GM20431 (cell line): ENCODE measurements around the gene ADGRE3.
"Not testable (repeated sequence)": the region's sequence is repeated elsewhere in the genome, so short reads cannot be mapped to it uniquely, and the experiment has no call there.

Experiments used
- in situ Hi-C: fragments of 300-500 bp; cut with MseI, MboI; formaldehyde crosslinking; loops from one replicate; pipeline ENCODE4 v1.15.0; 2020; ENCODE audit warnings: low sequenced_read_pairs; ENCODE audit not compliant: unreplicated experiment

The ADGRE3 gene

DNA sequence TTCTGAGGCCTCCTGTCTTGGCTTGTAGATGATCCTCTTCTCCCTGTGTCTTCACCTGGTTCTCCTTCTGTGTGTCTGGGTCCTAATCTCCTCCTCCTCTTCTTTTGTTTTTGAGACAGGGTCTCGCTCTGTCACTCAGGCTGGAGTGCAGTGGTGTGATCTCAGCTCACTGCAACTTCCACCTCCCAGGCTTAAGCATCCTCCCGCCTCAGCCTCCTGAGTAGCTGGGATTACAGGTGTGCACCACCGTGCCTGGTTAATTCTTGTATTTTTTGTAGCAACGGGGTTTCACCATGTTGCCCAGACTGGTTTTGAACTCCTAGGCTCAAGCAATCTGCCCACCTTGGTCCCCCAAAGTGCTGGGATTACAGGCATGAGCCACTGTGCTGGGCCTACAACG is 62.4 kb downstream of the ADGRE3 start:
- in situ Hi-C loops: not testable (repeated sequence)

DNA sequence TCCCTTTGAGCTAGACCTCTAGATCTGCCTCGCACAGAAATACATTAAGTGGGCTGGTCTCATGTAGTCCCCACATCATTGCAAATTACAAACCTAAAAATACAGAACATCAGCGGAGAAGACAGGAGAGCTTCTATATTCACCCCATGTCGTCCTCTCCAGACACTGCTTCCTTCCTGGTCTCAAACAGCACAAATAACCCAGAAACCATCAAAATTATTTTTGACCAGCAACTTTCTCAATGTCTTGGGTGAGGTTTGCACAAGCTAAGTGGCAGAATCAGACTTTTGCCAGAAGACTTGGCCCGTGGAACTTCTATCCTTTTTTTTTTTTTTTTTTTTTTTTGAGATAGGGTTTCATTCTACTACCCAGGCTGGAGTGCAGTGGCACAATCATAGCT is 63.6 kb downstream of the ADGRE3 start:
- in situ Hi-C loops: no loop called here

- in situ Hi-C loops: no loop called here
Observed at GRCh38 chr19:14606627-14607026, 68.0 kb downstream of the ADGRE3 start.

DNA sequence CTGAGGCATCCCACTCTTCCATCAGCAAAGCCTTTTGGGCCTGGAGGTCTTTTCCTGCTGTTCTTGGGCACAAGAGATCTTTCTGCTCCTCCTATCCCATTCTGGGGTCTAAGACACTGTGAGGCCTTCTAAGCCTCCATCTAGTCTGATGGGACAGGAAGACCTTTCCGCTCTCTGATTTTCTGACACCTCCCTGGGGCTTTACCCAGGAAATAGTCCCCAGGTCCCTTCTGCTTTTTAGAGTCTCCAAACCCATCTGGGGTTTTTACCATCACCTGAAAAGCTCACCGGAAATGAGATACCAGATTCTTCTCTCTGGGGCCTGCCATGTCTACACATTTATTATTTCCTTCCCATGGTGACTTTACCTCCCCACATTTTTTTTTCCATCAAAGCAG is 70.7 kb downstream of the ADGRE3 start:
- in situ Hi-C loops: no loop called here

- in situ Hi-C loops: no loop called here
Observed at GRCh38 chr19:14599548-14600147, 75.0 kb downstream of the ADGRE3 start.

DNA sequence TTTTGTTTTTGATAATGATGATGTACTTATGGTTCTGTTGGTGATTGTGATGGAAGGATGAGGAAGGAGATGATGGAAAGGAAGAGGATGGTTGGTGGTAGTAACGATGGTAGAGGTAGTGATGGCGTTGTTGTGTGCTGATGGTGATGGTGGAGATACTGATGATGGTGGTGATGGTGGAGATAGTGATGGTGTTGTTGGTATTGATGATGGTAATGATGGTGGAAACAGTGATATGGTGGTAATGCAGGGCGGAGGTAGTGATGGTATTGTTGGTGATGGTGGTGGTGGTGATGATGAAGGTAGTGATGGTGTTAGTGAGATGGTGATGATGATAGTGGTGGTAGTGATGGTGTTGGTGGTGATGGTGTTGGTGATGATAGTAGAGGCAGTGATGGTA is 79.1 kb downstream of the ADGRE3 start:
- in situ Hi-C loops: no loop called here

DNA sequence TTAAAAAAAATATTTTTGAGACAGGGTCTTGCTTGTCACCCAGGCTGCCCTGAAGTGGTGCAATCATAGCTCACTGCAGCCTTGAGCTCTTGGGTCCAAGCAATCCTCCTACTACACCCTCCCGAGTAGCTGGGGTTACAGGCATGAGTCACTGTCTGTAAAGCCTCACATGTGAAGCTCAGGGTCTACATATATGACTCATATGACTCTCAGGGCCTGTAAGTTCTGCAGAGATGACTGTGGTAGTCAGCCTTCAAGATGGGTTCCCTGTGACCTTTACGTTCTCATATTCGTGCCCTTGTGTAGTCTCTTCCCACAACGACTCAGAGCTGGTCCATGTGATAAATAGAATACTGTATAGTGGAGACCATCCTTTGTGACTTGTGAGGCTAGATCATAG is 85.2 kb downstream of the ADGRE3 start:
- in situ Hi-C loops: not testable (repeated sequence)

DNA sequence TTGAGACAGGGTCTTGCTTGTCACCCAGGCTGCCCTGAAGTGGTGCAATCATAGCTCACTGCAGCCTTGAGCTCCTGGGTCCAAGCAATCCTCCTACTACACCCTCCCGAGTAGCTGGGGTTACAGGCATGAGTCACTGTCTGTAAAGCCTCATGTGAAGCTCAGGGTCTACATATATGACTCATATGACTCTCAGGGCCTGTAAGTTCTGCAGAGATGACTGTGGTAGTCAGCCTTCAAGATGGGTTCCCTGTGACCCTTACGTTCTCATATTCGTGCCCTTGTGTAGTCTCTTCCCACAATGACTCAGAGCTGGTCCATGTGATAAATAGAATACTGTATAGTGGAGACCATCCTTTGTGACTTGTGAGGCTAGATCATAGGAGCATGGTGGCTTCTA is 89.5 kb downstream of the ADGRE3 start:
- in situ Hi-C loops: not testable (repeated sequence)

DNA sequence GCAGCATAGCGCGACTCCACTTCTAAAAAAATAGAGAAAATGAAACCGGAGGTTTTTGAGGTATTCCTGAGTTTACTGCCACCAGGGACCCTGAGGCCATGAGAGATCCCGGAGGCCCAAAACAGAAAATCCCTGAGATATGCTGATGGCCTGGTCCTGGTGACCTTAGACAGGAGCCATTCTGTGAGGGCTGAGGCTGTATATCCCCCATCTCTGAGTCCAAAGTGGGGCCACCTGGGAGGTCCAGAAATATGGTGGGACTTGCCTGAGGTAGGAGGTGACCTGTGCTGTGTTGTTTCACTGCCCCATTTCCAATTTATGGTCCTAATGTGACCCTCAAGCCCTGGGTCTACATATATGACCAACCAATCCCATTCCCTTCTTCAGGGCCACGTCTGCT is 90.3 kb downstream of the ADGRE3 start:
- in situ Hi-C loops: not testable (repeated sequence)

DNA sequence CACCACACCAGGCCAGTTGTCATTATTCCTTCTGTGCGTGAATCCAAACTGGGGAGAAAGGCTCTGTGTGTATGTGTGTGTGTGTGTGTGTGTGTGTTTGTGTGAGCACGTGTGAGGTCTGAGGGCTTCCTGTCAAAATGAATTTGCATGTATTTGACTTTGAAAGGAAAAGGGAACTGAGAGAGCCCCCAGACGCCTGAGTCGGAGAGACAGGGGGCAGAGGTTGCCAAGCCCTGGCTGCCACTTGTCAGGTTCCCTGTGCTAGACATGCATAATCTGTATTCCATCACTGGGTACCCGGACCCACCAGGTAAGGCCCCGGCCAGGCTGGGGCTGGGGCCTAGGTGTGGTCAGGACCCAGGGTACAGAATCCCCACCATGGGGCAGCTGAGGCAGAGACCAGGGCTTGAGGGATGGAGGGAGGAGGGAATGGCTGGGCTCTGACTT is 91.7 kb downstream of the ADGRE3 start, which contains the start of gene CLEC17A:
Gene CLEC17A, plus strand, starts transcription at position 191 of the 447 bp plus-strand sequence. Its CDS starts 77 bp downstream, at position 268.
- in situ Hi-C loops: no loop called here

DNA sequence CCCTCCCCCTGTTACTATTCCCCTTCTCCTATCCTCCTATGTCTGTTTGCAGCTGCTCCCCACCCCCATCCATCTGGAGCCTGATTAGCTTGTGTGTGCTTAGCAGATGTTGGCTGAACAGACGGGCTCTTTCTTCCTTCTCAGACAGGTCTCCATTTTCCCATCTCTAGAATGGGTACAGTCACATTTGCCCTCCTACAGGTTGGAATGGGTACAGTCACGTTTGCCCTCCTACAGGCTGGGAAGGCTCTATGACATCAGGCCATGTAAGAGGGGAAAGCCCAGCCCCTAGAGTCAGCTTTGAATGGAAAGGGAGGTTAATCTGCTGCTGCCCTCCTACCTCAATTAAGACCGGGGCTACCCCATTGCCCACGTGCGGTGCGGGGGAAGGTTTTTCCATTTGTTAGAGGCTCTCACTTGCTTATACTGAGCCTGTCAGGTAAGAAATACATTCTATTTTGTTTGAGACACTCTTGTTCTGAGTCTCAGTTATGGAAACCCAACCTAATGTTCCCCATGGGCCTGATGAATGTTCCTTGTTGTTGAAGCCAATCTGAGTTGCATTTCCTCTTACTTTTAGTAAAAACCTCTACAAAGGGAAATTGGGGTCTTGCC is 93.9 kb downstream of the ADGRE3 start:
- in situ Hi-C loops: no loop called here

GRCh38 chr19:14577885-14578427 is 96.7 kb downstream of the ADGRE3 start:
- in situ Hi-C loops: loop anchor here (10.0 kb wide), 1 partner anchor 107 kb away; no protein-coding TSS in a partner anchor

- in situ Hi-C loops: loop anchor here (10.0 kb wide), 1 partner anchor 108 kb away; no protein-coding TSS in a partner anchor
Observed at GRCh38 chr19:14577264-14577663, 97.4 kb downstream of the ADGRE3 start.

DNA sequence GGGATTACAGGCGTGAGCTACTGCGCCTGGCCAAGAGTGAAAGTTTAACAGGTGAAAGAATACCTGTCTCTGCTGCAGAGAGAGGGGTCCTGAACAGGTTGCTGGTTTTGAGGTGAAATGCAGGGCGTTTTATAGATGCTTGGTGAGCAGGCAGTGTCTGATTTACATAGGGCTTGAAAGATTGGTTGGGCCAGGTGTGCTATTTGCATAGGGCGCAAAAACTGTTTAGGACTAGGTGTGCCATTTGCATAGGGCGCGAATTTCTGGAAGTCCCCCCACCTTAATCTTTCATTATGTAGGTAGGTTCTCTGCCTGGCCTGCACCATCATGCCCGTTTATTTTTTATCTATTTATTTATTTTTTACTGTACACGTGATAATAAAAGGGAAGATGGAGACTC is 98.3 kb downstream of the ADGRE3 start:
- in situ Hi-C loops: loop anchor here (10.0 kb wide), 1 partner anchor 108 kb away; no protein-coding TSS in a partner anchor

- in situ Hi-C loops: loop anchor here (10.0 kb wide), 1 partner anchor 109 kb away; no protein-coding TSS in a partner anchor
Observed at GRCh38 chr19:14575428-14575980, 99.1 kb downstream of the ADGRE3 start.

GRCh38 chr19:14571695-14572490 is 102.8 kb downstream of the ADGRE3 start, which contains the start of gene NDUFB7:
TSS of gene NDUFB7 (minus strand) at chr19:14572066. CDS start at chr19:14572000, 66 bp downstream.
- in situ Hi-C loops: loop anchor here (10.0 to 25.0 kb wide), 2 partner anchors 113 to 290 kb away; no protein-coding TSS in a partner anchor

- in situ Hi-C loops: loop anchor here (10.0 to 25.0 kb wide), 2 partner anchors 114 to 291 kb away; no protein-coding TSS in a partner anchor
Observed at GRCh38 chr19:14570864-14571527, 103.6 kb downstream of the ADGRE3 start.
